SJCRH30 (cell line): ENCODE results near the gene EAPP. TPM values are rescaled to one million over a fixed set of nuclear protein-coding genes. Genes with fewer than 3 reads are reported as not detected.
"Not testable (repeated sequence)": the region's sequence is repeated elsewhere in the genome, so short reads cannot be mapped to it uniquely, and the experiment has no call there.

Experiments
- DNase-seq, 2 experiments: peaks; one replicate each; pipeline ENCODE4 v3.0.0-alpha.2; 2015 to 2020
- H3K27ac ChIP-seq: fragments of 250-450 bp; sonication (Bioruptor Pico); 2 replicates; pipeline ENCODE4 v1.5.1; 2020; ENCODE audit warnings: mild to moderate bottlenecking, moderate library complexity
- H3K27me3 ChIP-seq: fragments of 250-450 bp; sonication (Bioruptor Pico); 2 replicates; pipeline ENCODE4 v1.5.1; 2020; ENCODE audit warnings: mild to moderate bottlenecking, moderate library complexity
- H3K36me3 ChIP-seq: fragments of 250-450 bp; sonication (Bioruptor Pico); 2 replicates; pipeline ENCODE4 v1.5.1; 2020; ENCODE audit warnings: mild to moderate bottlenecking, moderate library complexity
- H3K4me1 ChIP-seq: fragments of 250-450 bp; sonication (Bioruptor Pico); 2 replicates; pipeline ENCODE4 v1.5.1; 2020; ENCODE audit warnings: mild to moderate bottlenecking, moderate library complexity
- H3K4me3 ChIP-seq: fragments of 250-450 bp; sonication (Bioruptor Pico); 2 replicates; pipeline ENCODE4 v1.5.1; 2020; ENCODE audit warnings: mild to moderate bottlenecking, moderate library complexity
- H3K9me3 ChIP-seq: fragments of 250-450 bp; sonication (Bioruptor Pico); replicated peaks from 2 replicates; pipeline ENCODE4 v1.5.1; 2020; ENCODE audit warnings: mild to moderate bottlenecking, moderate library complexity
- total RNA-seq: library from RNA; depleted of rRNA; stranded (reverse); fragments of >200 nt; shearing (Covaris generic); gene quantifications from 2 replicates; pipeline ENCODE4 v1.2.3, GENCODE V29; 2014

Gene EAPP
- total RNA-seq, 1 experiment from 2014 or later, result 58.5 TPM

DNA sequence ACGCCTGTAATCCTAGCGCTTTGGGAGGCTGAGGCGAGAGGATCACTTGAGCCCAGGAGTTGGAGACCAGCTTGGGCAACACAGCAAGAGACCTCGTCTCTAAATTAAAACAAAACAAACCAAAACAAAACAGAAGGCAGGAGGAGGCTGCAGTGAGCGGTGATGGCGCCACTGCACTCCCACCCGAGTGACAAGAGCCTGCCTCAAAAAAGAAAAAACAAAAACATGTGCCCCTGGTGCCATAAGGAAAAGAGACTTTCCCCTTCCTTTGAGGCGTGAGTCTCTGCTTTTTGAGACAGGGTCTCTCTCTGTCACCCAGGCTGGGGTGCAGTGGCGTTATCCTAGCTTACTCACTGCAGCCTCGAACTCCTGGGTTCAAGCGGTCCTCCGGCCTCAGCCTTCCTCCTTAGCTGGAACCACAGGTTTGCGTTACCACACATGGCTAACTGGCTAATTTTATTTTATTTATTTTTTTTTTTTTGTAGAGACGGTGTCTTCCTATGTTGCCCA, 9.0 kb upstream of the EAPP start:
- Histone ChIP-seq H3K36me3 (no peaks in the 10 kb centered on the region), H3K4me3 (no peak overlapping the region), H3K27me3 (no peaks in the 10 kb centered on the region), H3K4me1 (peaks cover 3% of the 10 kb centered on the region; the same call in 1 of the 2 replicates), H3K27ac (no peak overlapping the region), H3K9me3 (no peaks in the 10 kb centered on the region)
- DNase-seq, result no peak

DNA sequence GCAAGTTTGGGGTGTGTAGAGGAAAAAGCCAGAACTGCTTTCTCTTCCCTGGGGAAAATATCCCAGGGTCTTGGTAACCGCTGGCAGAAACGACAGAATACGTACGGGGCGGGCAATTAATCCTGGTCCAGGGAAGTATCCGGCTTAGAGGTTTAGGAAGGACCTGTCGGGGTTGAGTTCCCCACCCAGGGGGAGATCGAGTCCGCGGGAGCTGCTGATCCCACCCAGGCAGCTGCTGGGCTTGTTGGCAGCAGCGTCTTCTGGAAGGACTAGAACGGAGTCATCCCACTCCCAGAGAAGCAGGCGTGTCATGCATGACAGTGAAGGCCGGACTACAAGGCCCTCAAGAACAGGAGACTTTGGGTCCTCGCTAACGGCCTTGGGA, 7.6 kb upstream of the EAPP start:
- H3K4me1 ChIP-seq, DNase-seq, H3K36me3 ChIP-seq, H3K9me3 ChIP-seq, H3K4me3 ChIP-seq, H3K27ac ChIP-seq, H3K27me3 ChIP-seq: not testable (repeated sequence)

DNA sequence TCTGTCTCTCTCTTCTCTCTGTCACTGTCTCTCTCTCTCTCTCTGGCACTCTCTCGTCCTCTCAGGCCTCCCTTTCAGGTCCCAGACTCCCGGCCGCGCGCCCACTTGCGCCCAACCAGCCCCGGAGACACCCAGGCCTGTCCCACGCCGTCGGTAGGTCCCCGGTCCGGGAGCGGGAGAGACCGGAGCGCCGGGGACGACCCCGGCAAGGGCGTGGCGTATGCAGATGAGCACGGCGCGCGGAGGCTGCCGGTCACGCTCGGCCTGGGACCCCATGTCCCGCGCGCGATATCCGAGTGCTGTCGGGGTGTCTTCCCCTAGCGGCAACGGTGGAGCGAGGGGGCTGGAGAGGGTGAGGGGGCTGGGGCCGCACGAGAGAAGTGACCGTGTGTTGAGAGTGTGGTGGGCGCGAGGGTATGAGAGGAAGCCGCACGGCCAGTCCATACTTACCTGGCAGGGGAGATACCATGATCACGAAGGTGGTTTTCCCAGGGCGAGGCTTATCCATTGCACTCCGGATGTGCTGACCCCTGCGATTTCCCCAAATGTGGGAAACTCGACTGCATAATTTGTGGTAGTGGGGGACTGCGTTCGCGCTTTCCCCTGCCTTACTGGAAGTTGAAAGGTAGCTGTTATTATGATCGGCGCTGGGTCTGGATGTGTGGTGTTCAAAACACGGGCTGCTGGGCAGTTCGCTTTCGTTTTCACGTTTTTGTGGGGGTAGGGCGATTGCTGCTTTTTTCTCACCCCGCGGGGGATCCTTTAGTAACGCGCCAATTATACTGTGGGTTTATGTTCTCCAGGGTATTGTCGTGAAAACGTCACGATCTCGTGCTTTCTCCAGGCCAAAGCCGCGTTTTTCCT, 7.0 kb upstream of the EAPP start:
- DNase-seq, H3K27me3 ChIP-seq, H3K36me3 ChIP-seq, H3K4me1 ChIP-seq, H3K9me3 ChIP-seq, H3K27ac ChIP-seq, H3K4me3 ChIP-seq: not testable (repeated sequence)

DNA sequence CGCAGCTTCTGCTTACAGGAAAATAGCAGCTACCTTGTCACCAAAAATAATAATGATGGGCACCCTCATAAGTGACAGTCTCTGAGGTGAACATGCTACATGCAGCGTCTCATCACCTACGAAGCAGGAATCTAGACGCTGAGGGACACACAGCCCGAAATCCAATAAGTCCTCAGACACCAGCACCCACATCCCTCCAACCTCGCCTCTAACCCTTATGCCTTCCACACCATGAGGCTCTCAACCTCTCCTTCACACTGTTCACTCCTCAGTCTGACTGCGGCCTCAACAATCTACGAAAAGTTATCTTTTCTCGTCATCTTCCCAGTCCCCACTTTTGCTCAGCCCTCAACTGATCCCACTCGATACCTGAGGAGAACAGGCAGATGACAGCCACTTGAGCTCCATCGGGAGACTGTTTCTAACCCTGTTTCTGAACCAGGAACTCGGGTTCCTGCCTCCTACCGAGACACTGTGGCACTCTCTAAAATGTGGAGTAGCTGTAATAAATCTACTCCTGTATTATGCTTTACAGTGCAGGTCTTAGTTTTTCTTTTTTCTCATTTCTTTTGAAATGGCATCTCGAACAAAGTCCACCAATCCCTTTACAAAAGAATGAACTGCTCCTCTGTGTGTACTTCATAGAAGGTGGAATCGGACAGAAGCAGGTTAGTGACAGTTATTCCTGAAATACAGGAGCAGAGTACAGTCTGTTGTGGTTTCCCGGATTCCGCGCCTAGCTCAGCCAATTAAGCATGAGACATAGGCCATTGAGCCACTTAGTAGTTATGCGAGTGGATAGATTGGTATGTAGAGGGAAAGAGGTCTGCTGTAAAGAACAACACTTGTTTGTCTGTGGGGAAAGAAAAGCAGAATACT, 919 bp upstream of the EAPP start:
- not testable (repeated sequence) for DNase-seq, H3K9me3 ChIP-seq

DNA sequence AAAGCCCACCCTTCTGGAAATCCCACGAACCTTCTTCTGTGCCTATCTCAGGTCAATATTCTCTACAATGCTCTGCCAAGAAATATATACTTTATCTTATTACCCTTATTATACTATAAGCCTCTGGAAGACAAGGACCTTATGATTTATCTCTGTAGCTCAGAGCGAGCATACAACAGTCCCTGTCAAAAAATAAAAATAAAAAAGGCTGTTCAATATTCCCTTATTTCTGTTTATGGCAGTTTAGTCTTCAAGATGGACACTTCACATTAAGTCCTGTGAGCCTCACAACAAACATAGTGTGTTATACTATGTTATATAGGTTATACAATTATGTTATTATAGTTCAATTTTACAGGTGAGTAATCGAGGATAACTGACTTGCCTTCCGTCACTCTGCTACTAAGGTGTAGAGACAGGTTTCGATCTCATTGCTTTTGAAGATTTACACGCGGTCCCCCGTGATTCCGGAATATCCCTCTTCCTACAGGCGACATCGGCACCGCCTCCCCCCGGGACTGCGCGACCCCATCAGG, 562 bp downstream of the EAPP start:
- peaks cover 12% of the 10 kb centered on the region for H3K36me3 ChIP-seq
- peaks cover 4% of the 10 kb centered on the region; the same call in 1 of the 2 replicates for H3K4me1 ChIP-seq
- H3K9me3 ChIP-seq, result no peaks in the 10 kb centered on the region
- no peaks in the 10 kb centered on the region for H3K27me3 ChIP-seq
- H3K27ac ChIP-seq, result peak overlapping the region; percentile 87
- peak overlapping the region; percentile 86 for H3K4me3 ChIP-seq
- no peak for DNase-seq

More for the DNA sequence above, 919 bp upstream of the EAPP start:
- Histone ChIP-seq H3K27ac (peak overlapping the region; percentile 87), H3K4me3 (peak overlapping the region; percentile 86), H3K36me3 (peaks cover 12% of the 10 kb centered on the region)
- H3K4me1 ChIP-seq, H3K27me3 ChIP-seq: not testable (repeated sequence)

- DNase-seq, H3K4me1 ChIP-seq, H3K27ac ChIP-seq, H3K9me3 ChIP-seq, H3K27me3 ChIP-seq: not testable (repeated sequence)
- Histone ChIP-seq H3K4me3 (peak overlapping the region; percentile 86), H3K36me3 (peaks cover 17% of the 10 kb centered on the region)
Measured at GRCh38 chr14:34538096-34538495, 1.4 kb downstream of the EAPP start.

- Histone ChIP-seq H3K27me3 (no peaks in the 10 kb centered on the region), H3K4me1 (peaks cover 4% of the 10 kb centered on the region; the same call in 1 of the 2 replicates), H3K9me3 (no peaks in the 10 kb centered on the region), H3K36me3 (peaks cover 21% of the 10 kb centered on the region), H3K4me3 (no peak overlapping the region), H3K27ac (no peak overlapping the region)
- DNase-seq, result no peak
Measured at GRCh38 chr14:34537677-34538009, 1.9 kb downstream of the EAPP start.

DNA sequence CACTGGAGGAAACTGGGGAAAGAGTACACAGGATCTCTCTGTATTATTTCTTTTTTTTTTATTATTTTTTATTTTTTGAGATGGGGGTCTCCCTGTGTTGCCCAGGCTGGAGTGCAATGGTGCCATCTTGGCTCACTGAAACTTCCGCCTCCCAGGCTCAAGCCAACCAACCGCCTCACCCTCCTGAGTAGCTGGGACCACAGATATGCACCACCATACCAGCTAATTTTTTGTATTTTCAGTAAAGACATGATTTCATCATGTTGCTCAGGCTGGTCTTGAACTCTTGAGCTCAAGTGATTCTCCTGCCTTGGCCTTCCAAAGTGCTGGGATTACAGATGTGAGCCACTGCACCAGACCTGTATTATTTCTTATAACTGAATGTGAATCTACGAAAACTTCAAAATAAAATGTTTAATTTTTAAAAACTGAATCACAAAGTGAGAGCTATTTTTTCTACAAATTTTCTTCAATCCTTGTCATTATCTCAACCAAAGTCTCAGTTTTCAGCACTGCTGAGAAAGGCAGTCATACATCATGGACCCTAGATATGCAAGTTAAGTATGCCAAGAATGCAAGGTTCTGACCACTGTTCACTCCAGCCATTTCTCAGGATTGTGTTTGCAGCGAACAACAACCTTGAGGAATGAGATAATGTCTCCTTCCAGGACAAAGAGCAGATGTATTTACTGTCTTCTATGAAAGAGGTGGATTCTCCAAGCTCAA, 2.4 kb downstream of the EAPP start:
- H3K4me1 ChIP-seq, result peaks cover 4% of the 10 kb centered on the region; the same call in 1 of the 2 replicates
- peaks cover 24% of the 10 kb centered on the region for H3K36me3 ChIP-seq
- no peak overlapping the region for H3K4me3 ChIP-seq
- H3K27ac ChIP-seq, result no peak overlapping the region
- no peak for DNase-seq
- no peaks in the 10 kb centered on the region for H3K27me3 ChIP-seq
- H3K9me3 ChIP-seq, result no peaks in the 10 kb centered on the region

DNA sequence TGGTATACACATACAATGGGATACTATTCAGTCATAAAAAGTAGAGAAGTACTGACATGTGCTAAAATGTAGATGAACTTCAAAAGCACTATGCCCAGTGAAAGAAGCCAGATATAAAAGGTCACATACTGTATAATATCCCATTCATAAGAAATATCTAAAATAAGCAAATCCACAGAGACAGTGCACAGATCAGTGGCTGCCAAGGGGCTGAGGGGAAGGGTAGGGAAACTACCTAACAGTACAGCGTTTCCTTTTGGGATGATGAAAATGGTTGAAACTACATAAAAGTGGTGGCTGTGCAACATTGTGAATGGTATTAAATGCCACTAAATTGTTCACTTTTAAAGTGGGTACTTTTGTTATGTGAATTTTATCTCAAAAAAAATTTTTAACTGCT, 11.9 kb downstream of the EAPP start:
- Histone ChIP-seq H3K27me3 (no peaks in the 10 kb centered on the region), H3K36me3 (peaks cover 70% of the 10 kb centered on the region), H3K4me1 (no peaks in the 10 kb centered on the region), H3K4me3 (no peak overlapping the region), H3K9me3 (no peaks in the 10 kb centered on the region), H3K27ac (no peak overlapping the region)
- no peak for DNase-seq

DNA sequence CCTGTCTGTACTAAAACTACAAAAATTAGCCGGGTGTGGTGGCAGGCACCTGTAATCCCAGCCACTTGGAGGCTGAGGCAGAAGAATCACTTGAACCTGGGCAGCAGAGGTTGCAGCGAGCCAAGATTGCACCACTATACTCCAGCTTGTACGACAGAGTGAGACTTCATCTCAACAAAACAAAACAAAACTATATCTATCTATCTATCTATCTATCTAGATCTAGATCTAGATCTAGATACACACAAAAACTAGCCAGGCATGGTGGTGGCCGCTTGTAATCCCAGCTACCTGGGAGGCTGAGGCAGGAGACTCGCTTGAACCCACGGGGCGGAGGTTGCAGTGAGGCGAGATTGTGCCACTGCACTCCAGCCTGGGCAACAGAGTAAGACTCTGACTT, 15.3 kb downstream of the EAPP start:
- H3K4me1 ChIP-seq, DNase-seq, H3K27ac ChIP-seq, H3K9me3 ChIP-seq, H3K4me3 ChIP-seq, H3K27me3 ChIP-seq: not testable (repeated sequence)
- peaks cover 75% of the 10 kb centered on the region for H3K36me3 ChIP-seq

DNA sequence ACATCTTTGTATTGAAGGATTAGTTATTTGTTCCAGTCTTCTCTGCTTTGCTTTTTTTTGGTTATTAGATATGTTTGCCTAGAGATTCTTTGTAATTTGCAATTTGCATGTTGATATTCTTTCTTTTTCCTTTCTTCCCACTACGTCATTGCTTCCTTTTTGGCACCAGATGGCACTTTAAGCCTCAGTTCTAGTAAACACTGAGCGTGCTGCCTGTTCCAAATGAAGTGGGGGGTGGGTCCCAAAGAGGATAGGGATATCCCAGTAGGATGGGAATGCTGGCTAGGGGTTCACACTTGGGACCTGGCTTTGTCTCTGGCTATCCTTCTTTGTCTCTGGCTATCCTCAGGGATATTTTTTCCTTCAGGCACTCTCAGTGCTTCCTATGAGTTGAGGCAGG, 17.0 kb downstream of the EAPP start:
- no peak for DNase-seq
- Histone ChIP-seq H3K36me3 (peaks cover 72% of the 10 kb centered on the region), H3K4me1 (no peaks in the 10 kb centered on the region), H3K27me3 (no peaks in the 10 kb centered on the region), H3K9me3 (no peaks in the 10 kb centered on the region), H3K27ac (no peak overlapping the region), H3K4me3 (no peak overlapping the region)

DNA sequence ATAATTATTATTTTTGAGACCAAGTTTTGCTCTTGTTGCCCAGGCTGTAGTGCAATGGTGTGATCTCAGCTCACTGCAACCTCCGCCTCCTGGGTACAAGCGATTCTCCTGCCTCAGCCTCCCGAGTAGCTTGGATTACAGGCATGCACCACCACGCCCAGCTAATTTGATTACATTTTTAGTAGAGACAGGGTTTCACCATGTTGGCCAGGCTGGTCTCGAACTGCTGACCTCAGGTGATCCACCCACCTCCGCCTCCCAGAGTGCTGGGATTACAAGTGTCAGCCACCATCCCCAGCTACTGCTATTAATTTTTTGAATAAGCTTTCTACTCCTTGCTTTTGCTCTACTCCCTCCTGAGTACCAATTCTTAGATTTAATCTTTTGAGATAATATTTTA, 18.4 kb downstream of the EAPP start:
- not testable (repeated sequence) for H3K9me3 ChIP-seq, DNase-seq, H3K27ac ChIP-seq, H3K4me1 ChIP-seq, H3K27me3 ChIP-seq, H3K4me3 ChIP-seq
- peaks cover 65% of the 10 kb centered on the region for H3K36me3 ChIP-seq

GRCh38 chr14:34520304-34520970, 19.1 kb downstream of the EAPP start:
- not testable (repeated sequence) for DNase-seq, H3K4me3 ChIP-seq, H3K4me1 ChIP-seq, H3K27me3 ChIP-seq, H3K27ac ChIP-seq, H3K9me3 ChIP-seq
- peaks cover 59% of the 10 kb centered on the region for H3K36me3 ChIP-seq

- H3K36me3 ChIP-seq, result no peaks in the 10 kb centered on the region
- peaks cover 7% of the 10 kb centered on the region for H3K4me1 ChIP-seq
- H3K9me3 ChIP-seq, result no peaks in the 10 kb centered on the region
- no peak for DNase-seq
- no peaks in the 10 kb centered on the region for H3K27me3 ChIP-seq
- no peak overlapping the region for H3K27ac ChIP-seq
- H3K4me3 ChIP-seq, result no peak overlapping the region
Measured at GRCh38 chr14:34507884-34508283, 31.6 kb downstream of the EAPP start.
